GDM1 (cell line): ENCODE measurements around the gene CMSS1.

ENCODE experiments used
- DNase-seq: peaks from one replicate; lab custom pipeline; 2025; lab: John Stamatoyannopoulos, UW

CMSS1 gene

GRCh38 chr3:99854756-99855298 is 37.2 kb downstream of the CMSS1 start:
- no peak for DNase-seq

DNA sequence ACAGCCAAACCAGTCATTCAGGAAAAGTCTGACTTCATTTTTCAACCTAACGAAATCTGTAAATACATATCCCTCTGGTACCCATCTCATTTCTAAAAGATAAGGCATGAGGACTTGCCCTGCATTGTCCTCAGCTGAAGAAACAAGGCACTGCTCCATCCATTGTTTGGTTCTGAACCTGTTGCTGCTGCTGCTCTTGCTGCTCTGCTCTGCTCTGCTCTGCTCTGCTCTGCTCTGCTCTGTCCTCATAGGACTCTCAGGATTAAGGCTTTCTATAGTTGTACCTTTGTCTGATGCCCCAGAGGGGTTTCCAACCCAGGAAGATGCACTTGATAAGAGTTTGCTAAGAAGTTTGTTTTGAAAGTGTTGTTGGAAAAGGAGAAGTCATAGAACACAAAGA is 38.2 kb downstream of the CMSS1 start:
- DNase-seq: no peak

- DNase-seq: no peak
Measured at GRCh38 chr3:99856437-99857220, 39.0 kb downstream of the CMSS1 start.

DNA sequence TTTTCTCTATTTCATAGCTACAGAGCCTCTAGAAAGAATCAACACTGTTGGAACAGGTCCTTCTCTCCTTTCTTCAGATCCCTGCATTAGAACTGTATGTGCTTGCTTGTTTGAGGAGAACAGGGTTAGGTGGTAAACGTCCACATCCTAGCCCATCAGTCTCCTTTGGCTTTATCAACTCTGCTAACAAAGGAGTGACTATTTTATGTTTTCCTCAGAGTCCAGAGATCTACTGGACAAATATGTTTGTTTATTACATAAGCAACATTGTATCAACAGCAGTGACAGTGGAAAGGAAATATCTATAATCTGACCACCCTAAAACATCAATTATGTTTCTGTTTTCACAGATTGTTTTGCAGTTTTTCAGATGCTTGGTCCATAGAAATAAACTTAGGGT is 39.6 kb downstream of the CMSS1 start:
- DNase-seq: no peak

GRCh38 chr3:99858469-99858868 is 40.8 kb downstream of the CMSS1 start:
- no peak for DNase-seq

GRCh38 chr3:99859825-99860224 is 42.2 kb downstream of the CMSS1 start:
- DNase-seq: no peak

- no peak for DNase-seq
Measured at GRCh38 chr3:99861216-99861615, 43.6 kb downstream of the CMSS1 start.

DNA sequence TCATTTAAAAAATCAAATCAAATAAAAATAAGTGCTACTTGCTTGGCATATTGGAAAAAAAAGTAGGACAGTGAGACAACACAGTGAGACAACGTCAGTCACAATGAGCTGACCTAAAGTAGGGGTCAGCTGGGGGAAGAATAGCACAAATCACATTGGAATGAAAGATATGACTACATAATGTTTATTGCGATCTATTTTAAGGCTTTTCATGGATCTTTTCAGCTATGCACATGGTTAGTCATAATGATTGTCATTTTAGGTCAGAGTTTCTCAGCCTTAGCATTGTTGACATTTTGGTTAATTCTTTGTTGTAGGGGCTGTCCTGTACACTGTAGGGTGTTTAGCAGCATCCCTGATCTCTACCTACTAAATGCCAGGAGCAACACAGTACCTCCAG is 44.5 kb downstream of the CMSS1 start:
- no peak for DNase-seq

- DNase-seq: no peak
Measured at GRCh38 chr3:99863002-99863401, 45.3 kb downstream of the CMSS1 start.

GRCh38 chr3:99863588-99863987 is 45.9 kb downstream of the CMSS1 start:
- DNase-seq: no peak

DNA sequence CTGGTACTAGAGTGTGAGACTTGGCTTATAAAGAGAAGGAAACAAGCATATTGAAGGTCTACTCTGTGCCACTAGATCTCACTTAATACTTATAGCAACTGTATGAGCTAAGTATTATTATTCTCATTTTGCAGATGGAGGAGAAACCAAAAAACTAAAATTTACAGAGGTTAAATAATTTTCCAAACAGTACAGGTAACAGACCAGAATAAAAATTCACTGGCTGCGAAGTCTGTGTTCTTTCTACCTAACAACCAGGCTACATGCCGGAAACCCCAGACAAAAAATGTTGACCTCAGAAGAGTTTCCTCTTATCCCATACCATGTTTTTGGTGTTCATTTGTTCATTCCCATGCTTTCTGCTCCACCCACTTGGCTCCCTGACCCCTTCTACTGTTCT is 46.6 kb downstream of the CMSS1 start:
- DNase-seq: no peak

DNA sequence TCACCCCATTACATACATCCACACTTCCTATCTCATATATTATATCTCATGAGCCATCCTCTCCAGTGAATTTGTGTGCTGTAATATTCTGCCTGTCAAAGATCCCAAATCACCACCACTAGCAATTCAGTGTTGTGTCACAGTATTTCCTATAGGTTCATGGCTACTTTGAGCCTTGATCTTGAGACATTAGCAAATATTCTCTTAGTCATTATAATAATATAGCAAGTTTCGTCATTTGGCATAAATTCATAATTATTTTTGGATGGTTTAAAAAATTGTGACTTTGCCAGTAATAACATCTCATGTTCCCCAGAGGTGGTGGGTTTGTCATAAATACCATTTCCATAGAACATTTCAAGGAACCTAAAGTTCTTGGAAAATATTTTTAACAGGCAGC is 47.7 kb downstream of the CMSS1 start:
- no peak for DNase-seq

DNA sequence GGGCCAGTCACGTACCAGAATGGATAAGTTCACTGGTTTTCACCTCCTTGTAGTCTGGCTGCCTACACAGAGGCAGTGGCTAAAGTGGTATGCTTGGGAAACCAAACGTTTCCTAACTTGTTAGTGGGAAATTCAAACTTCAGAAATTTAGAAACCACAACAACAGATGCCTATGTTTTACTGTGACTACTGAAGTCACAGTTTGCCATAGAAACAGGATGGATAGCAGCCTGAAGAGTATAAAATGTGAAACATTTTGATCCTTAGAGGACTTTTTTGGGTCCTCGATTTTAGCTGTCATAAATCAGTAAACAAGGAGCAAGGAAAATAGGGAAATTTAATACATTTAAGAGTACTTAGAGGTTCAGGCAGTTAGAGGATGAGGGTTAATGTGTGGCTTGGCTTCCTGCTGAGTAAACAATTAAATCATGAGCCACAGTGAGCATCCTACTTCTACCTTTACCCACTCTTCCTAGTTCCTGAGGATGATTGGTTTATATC is 48.6 kb downstream of the CMSS1 start:
- no peak for DNase-seq

DNA sequence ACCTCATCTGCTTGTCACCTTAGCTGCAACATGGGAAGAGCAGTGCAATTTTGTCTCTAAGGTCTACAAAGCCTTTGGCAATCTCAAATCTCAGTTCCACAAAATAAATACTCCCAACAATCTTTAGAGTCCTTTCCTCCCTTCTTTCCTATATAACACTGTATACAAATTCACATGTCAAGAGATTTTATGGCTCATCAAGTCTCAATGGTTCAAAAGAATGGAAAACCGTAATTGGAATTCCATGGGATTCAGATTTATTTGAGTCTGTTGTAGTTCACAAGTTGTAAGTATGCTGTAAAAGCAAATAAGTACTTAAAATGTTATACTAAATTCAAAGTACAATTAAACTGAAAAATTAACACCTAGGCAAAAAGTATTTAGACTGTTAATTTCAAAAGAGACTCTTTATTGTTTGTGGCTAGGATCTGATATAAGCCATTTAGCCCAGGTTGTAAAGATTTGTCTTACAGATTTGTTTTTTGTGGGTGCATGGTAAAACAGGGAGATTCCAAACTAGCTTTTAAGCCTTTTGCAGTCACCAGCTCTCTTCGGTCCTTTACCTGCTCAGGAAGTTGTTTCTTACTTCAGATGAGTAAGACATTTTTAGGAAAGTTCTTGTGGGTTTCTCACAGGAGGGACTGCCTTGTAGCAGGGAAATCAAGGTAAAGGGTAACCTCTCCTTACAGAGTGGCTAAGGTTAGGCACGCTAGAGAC is 50.1 kb downstream of the CMSS1 start:
- no peak for DNase-seq

DNA sequence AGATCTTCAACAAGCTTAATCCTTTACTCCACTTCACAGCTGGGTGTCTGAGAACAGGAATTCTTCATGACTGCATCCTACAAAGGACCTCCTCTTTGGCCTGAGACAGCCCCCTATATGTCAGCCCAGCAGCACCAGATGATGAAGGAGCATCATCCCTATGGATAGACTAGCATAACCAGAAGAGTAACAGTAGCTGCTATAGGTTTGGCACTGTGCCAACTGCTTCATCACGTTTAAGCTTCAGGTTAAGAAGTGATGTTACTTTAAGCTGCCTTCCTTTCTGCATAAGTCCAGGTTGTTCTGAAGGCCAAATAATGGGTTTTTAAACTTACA is 50.6 kb downstream of the CMSS1 start:
- DNase-seq: no peak

GRCh38 chr3:99869621-99870020 is 52.0 kb downstream of the CMSS1 start:
- DNase-seq: no peak

DNA sequence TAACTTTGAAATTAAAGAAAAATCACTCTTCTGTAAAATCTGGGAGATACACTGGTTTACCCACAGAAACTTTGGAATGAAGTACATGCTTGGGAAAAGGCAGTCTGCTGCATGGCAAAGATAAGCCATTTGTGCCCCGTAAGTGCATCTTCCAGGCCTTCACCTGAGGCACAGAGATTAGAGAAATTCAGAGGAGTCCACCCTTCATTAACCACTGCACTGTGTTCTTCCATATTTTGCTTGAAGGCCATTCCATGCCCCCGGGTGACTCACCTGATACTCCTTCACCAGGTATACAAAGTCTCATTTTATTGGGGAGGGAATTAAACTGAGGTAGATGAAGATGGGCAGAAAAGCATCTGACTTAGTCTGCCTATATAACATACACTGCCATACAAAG is 53.0 kb downstream of the CMSS1 start:
- no peak for DNase-seq

DNA sequence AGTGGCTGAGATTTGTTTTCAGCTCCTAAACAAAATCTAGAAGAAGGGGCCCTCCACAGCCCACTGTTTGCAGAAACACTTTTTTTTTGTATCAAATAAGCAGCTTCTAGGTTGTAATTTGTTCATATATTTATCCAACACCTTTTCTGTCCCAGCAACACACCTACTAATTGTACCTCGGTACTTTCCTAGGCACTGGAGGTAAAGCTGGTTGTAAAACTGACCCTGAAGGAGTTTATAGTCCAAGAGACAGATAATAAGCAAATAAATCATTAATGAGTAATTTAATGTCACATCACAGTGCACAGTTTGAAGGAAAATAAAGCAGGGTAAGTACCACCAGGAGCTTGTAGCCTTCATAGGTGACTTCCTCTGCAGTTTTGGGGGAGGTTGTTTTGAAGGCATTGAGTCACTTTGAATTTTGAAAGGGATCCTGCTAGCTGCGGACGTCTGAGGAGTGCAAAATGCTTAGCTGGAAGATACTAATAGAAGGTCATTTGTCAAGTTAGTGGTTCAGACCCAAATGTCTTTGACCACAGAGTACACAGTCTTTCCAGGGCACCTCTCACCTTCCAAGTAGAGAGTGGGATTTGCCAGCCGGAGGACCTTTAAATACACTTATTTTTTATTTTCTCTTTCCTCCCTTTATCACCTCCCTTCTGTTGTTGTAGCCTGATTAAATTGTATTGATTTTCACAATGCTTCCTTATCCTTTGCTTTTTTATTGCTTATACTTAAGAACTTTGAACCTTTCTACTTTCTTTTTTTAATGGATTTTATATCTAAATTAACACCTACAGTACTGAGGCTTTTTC is 53.8 kb downstream of the CMSS1 start:
- DNase-seq: no peak

DNA sequence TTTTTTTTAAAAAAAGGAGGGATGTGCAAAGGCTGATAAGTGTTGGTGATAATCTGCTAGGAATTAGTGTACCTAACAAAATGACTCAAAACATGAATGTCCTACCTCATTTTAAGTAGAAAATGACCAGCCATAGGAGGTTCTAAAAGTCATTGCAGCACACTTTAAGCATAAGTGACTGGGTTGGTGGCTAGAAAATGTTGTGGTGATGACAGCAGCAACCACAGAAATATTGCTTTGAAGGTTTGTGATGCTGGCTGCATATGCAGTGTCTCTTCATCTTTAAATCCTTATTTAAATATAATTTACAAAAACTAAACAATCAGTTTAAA is 55.2 kb downstream of the CMSS1 start:
- DNase-seq: no peak

DNA sequence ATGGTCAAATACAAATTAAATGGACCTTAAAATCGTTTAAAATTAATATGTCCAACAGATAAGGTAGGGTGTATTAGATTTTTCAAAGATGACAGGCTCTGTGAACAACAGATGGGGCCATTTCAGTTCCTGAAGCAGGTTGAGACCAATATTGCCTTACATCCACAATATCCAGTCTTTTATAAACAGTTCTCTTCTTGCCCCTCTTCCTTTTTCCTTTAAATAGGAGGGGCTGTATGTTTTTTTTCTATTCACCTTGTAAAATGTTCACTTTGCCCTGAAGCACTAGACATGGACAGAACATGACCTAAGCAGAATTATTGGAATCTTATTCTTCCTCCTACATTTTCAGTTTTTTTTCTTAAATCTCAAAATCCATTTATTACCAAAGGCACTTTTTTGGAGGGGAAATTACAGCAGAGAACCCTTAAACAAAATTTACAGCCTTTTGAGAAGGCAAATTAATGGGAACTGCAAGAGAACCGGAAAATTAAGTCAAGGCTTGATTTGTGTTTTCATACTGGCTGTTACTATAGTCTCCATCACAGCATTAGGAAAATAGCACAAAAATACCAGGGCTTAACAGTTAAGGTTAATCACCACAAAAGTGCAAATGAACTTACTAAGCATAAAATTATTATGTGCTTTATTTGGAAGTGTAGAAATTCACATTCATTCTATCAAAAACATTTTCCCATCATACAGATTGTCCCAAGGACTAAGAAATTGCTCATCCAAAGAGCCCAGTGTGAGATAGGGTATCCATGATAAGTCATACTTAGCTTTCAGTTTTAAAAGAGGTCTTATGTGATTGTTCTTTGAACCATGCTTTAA is 55.8 kb downstream of the CMSS1 start:
- no peak for DNase-seq

DNA sequence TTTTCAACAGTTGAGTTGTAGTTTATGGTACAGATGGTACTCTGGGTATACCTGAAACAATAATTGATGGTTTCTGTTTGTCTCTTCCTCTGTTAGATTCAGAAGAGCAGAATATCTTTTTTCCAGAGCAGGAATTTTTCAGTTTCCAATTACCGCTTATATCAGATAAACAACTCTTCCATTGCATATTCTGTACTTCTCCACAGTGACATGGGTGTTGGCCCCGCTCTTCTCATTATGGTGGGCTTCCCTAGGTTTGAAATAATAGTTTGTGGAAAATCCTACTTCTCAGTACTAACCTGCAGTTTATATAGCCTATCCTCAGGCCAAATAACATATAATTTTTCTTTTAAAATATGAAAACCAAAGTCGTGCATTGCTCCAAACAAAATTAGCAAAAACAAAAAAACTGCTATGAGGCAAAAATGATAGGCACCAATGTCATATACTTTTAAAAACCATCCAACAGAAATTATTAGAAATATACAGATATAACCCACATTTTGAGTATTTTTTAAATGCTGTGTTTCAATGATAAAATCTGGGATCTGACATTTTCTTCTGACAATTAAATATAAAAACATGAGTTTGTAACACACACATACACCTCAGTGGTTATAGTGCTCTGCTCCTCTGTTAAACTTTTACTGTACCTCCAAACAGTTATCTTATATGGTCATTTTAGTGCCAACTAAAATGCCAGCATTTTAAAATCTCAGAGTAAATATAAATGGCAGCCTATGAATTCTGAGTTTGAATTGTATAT is 56.8 kb downstream of the CMSS1 start:
- DNase-seq: no peak
